Measurements from ENCODE around the gene HIVEP3. TPM values are rescaled to one million over a fixed set of nuclear protein-coding genes. Genes with fewer than 3 reads are reported as not detected.

HIVEP3 gene
- total and polyA plus RNA-seq, 2 donors (not counting 1 experiment from before 2014, with no cell fraction given), result 2.0 to 5.1 TPM

DNA sequence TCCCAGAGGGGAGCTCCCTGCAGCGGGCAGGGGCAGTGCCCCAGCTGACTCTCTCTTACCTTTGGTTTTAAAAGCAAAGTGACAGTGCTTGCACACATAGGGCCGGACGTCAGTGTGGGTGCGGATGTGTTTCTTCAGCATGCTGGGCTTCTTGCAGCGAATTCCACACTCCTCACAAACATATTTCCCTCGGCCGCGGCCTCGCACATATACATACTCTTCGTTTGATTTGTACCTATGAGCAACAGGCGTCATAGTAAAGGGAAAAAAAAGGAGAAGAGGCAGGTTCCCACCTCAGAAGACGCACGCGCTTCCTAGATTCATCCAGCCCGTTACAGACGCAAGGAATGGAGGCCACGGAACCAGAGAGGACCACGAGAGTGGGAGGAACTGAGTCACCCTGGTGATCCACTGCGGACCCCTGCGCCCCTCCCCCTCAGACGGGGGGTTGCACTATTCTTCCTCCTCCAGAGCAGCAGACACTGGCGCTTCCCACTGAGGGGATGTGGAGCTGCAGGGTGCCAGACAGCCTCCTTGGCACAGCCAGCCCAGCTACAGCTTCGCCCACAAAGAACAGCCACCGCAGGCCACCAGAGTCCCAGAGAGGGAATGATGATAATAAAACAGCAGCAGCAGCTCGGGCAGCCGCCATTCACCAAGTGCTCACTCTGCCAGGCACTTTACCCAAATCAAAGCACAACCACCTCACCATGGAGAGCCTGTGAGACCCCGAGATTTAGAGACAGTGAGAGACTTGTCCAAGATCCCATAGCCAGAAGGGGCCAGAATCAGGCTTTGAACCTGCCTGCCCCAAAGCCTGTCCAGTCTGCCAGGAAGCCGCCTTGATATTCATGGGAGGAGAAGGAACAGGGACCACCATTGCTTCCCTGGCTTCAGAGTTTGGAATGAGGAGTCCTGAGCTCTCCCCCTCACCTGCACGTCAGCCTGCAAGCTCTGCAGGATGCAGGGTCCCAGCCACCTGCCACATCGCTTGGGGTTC lies 393.7 kb downstream of the HIVEP3 start:
- Mint-ChIP-seq H3K9me3 (ENCODE audit: insufficient read depth) (no peaks in the 10 kb centered on the region), H3K27ac (no peak overlapping the region), H3K4me1 (peaks cover 2% of the 10 kb centered on the region), H3K4me3 (no peak overlapping the region), H3K27me3 (no peaks in the 10 kb centered on the region)
- Histone ChIP-seq H3K4me1 (ENCODE audit: control insufficient read depth in 2 of 2, insufficient read depth in 2 of 2, low read length in 2 of 2) (no peaks in the 10 kb centered on the region), H3K79me2 (ENCODE audit: control insufficient read depth, insufficient read depth, low read length) (no peaks in the 10 kb centered on the region), H2AFZ (ENCODE audit: insufficient read depth, low read depth, low read length, poor library complexity, severe bottlenecking) (no peak overlapping the region), H3K4me3 (ENCODE audit: control extremely low read depth in 1 of 5, extremely low read depth in 1 of 5, insufficient read depth in 1 of 5, low read depth in 2 of 5, low read length in 4 of 5) (no peak overlapping the region), H3K27ac (ENCODE audit: low read length in 2 of 2) (no peak overlapping the region), H3K36me3 (replicated peaks in 1 of 2; ENCODE audit: control extremely low read depth in 1 of 2, control insufficient read depth in 1 of 2, extremely low read depth in 1 of 2, insufficient read depth in 2 of 2, low read length in 1 of 2) (peaks cover 0 to 10% of the 10 kb centered on the region in 2 experiments), H3K9ac (ENCODE audit: low read length) (no peak overlapping the region), H3K4me2 (replicated peaks; ENCODE audit: low read depth, low read length, poor library complexity, severe bottlenecking) (no peak overlapping the region), H3K9me3 (ENCODE audit: control extremely low read depth in 1 of 3, control insufficient read depth in 2 of 3, insufficient read depth in 1 of 3, low read length in 2 of 3) (no peaks in the 10 kb centered on the region), H4K20me1 (ENCODE audit: control insufficient read depth, insufficient read depth, low read length, poor library complexity, severe bottlenecking) (no peaks in the 10 kb centered on the region), H3K27me3 (replicated peaks in 1 of 4; ENCODE audit: control extremely low read depth in 1 of 4, control insufficient read depth in 3 of 4, insufficient read depth in 4 of 4, low read length in 3 of 4) (no peaks in the 10 kb centered on the region)
- no peak for TF ChIP-seq EZH2 (IDR thresholded peaks at IDR 0.05; ENCODE audit: borderline replicate concordance, insufficient read depth, low read depth, low read length, poor library complexity, severe bottlenecking)
- TF ChIP-seq, protein P1, sequence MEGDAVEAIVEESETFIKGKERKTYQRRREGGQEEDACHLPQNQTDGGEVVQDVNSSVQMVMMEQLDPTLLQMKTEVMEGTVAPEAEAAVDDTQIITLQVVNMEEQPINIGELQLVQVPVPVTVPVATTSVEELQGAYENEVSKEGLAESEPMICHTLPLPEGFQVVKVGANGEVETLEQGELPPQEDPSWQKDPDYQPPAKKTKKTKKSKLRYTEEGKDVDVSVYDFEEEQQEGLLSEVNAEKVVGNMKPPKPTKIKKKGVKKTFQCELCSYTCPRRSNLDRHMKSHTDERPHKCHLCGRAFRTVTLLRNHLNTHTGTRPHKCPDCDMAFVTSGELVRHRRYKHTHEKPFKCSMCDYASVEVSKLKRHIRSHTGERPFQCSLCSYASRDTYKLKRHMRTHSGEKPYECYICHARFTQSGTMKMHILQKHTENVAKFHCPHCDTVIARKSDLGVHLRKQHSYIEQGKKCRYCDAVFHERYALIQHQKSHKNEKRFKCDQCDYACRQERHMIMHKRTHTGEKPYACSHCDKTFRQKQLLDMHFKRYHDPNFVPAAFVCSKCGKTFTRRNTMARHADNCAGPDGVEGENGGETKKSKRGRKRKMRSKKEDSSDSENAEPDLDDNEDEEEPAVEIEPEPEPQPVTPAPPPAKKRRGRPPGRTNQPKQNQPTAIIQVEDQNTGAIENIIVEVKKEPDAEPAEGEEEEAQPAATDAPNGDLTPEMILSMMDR (IDR thresholded peaks at IDR 0.05), result no peak
- no peak for DNase-seq
- intact Hi-C loops (cut with micrococcal nuclease), result no loop called here
- WGBS (ENCODE audit: insufficient coverage), result 96% methylated on average over 27 of the region's 30 CpGs
- no peak for ATAC-seq (ENCODE audit: low read depth)
- POLR2A ChIA-PET, result no interaction called here
- CTCF ChIA-PET, result no interaction called here
